Fibroblast of gingiva (primary cell): ENCODE measurements around the gene SCAI.
"Not testable (repeated sequence)": the region's sequence is repeated elsewhere in the genome, so short reads cannot be mapped to it uniquely, and the experiment has no call there.

Source experiments
- DNase-seq: peaks from one replicate; pipeline ENCODE4 v3.0.0-alpha.2; 2011; ENCODE audit warnings: low read depth

Gene SCAI

DNA sequence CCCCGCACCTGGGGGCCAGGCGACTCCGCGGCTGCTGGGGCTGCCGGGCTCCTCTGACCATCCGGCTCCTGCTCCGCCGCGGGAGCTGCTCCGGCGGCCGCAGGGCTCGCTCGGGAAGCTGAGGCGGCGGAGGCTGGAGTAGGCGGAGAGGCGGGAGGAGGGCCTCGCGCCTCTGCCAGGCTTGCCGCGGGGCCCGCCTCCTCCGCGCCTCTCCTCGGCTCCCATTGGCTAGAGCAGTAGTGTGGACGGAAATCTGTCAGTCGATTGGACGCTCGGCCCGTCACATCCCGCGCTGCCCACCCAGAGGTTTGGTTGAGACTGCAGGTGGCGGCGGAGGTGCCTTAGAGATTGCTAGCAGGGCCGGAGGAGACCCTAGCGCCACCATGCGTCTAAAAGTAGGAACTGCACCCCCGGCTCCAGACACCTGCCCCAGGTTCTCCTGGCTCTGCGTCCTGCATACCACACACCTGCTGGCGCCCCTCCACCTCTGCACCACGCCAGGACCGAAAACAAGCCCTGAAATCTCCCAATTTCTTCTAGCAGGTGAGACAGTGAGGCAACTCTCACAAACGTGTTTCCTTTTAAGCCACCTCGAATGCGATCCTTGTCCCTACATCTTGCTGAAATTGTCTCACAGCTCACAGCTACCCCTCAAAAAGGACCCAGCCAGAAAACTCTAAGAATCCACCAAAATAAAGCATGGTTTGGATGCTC lies at the start of gene SCAI:
TSS of gene SCAI (minus strand) at position 152 of the 714 bp plus-strand sequence. CDS start at position 61, 91 bp downstream.
- peak; percentile 99 for DNase-seq

DNA sequence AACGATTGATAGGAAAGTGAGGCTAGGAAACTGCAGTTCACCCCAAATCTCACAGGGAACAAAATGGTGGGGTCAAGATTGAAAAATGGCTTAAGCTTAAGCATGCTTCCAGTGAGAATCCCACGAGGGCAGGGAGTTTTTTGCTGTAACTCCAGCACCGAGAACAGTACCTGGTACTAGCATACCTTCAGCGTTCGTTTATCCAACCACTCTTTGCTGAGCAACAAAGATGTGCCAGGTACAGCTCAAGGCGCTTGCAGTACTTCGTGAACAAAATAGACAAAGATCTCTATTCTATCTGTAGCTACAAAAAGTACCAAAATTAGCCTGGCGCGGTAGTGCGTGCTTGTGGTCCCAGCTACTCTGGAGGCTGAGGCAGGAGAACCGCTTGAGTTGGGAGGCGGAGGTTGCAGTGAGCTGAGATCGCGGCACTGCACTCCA lies 47.1 kb upstream of the SCAI start:
- no peak for DNase-seq

DNA sequence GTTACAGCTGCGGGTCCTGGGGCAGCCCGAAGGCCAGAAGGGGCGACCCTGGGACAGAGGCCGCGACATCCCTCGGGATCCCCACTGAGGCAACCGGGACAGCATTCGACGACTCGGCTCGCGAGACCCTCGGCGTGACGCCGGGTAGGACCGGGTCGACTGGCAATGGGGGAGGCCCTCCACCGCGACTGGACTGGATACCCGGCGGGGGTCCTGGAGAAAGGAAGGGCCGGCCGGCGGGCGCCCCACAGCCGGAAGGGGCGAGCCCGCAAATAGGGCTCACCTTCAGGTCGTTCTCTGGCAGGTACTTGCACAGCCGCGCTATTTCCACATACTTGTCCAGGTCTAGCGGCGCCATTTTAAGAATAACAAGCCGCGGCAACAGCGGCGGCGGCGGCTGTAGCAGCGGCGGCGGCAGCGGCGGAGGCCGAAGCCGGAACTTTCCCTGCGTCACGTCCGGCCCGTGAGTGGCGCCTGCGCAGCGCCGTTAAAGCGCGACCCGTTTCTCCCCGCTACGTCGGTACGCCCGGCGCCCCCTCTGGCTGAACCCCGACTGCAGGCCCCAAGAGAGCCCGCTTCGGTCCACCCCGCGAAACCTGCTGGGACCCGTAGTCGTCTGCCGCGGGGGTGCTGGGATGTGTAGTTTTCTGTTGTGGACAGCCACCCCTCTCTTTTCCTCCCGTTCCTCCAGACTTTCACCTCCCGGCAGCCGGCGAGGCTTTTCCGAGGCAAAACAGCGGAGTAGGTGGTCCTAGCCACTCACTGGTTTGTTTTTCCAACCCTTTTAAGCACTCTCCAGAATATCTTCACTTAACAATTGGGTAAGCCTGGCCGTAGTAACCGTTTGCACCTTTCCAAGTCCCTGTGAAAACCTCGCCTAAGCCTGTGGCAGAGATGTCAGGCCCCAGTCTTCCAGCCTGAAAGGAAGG lies 46.3 kb upstream of the SCAI start, which contains the start of gene PPP6C:
TSS of gene PPP6C (minus strand) at position 443 of the 929 bp plus-strand sequence. CDS start at position 358, 85 bp downstream.
- DNase-seq = peak; percentile 97

DNA sequence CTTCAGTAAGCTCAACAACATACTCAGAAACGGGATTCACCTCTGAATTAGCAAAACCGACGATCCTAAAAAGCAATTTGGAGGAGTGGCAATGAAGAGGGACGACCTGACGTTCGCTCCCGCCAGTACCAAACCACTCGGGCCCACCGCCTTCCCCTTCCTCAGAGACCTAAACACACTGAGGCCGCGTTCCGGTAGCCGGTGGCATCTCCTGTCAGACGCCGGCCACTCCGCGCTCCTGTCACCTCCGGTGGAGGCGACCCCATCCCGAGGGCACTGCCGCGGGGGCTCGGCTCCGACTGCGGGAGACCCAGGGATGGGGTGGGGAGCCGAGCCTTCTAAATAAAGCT lies 45.7 kb upstream of the SCAI start:
- no peak for DNase-seq

DNA sequence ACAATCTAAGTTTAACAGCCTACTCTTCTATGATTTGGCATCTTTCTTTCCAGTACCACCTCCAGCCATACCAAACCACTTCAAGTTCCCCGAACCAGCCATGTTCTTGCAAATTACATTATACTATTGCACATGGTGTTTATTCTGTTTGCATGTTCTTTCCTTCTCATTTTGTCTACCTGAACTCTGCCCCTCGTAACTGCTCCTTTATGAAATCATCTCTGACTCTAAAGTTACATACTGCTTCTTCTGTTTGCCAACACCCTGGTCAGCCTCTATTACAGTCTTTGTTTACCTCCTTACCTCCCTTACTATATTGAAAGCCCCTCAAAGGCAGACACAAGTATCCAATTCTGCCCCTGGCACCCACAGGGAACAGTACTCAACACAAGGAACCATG lies 40.2 kb upstream of the SCAI start:
- no peak for DNase-seq

DNA sequence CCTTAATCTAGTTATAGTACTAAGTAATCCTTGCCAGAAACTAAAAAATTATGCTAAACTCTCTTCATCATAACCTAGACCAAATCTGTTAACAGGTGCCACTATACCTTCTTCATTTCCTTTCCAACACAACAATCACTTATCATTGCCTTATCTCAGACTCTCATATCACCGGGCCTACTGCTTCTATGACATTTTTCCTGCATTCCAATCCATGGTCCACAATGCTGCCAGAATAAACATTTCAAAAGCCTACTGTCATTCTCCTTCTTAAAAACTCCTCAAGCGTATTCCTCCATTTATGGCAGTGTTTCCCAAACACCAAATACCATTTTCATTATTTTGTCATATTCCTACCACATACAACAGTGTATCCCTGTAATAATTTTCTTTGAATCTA lies 39.7 kb upstream of the SCAI start:
- DNase-seq = no peak

DNA sequence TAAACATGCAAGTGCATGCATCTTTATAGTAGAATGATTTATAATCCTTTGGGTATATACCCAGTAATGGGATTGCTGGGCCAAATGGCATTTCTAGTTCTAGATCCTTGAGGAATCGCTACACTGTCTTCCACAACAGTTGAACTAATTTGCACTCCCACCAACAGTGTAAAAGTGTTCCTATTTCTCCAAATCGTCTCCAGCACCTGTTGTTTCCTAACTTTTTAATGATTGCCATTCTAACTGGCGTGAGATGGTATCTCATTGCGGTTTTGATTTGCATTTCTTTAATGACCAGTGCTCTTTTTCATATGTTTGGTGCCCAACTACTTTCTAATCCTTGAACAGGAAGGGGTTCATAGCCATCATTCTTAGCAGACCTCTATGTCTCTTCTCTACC lies 38.4 kb upstream of the SCAI start:
- not testable (repeated sequence) for DNase-seq

DNA sequence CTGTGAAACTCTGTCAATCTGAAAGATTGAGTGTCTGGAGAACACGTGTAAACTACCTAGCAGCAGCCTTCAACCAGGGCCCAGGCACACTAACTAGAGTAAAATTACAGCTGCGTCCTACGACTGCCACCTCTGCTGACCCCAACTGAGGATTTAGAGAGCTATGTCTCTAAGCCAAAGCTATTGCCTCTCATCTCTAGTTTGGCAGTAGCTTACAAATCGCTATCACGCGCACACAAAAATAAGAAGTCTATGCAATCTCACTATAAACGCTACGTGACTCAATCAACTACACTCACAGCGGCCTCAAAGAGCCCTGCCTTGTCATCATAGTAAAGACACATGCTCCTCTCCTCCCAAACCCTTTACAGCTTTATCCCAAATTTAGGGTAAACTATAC lies 37.5 kb upstream of the SCAI start:
- DNase-seq = no peak

DNA sequence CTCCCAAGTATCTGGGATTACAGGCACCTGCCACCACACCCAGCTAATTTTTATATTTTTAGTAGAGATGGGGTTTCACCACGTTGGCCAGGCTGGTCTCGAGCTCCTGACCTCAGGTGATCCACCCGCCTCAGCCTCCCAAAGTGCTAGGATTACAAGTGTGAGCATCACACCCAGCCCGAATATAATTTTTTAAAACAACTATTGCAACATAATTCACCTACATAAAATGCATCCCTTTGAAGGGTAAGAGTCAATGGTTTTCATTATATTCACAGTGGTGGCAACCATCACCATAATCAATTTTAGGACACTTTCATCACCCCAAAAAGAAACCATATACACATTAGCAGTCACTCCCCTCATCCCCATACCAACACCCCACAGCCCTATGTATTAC lies 36.4 kb upstream of the SCAI start:
- DNase-seq = not testable (repeated sequence)

DNA sequence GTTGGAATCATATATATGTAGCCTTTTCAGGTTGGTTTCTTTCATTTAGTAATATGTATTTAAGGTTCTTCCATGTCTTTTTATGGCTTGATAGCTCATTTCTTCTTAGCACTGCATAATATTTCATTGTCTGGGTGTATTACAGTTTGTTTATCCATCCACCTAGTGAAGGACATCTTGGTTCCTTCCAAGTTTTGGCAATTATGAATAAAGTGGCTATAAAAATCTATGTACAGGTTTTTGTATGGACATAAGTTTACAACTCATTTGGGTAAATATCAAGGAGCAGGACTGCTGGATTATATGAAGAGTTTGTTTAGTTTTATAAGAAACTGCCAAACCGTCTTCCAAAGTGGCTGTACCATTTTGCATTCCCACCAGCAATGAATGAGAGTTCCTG lies 34.6 kb upstream of the SCAI start:
- DNase-seq = no peak

DNA sequence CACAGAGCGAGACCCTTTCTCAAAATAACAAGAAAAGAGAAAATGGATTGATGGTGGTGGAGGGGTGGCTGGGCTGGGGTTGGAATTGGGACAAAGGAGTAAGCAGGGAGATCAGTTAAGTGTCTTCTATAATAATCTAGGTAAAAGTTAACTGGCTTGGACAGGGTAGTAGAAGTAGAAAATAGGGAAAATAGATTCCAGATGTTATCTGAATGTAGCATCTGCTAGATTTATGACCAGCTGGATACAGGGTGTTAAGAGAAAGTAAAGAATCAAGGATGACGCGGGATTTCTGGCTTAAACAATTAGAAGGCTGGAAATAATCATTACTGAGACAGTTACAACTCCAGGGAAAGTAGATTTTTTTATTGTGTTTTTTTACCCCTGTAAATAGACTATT lies 33.3 kb upstream of the SCAI start:
- peak; percentile 66 for DNase-seq

DNA sequence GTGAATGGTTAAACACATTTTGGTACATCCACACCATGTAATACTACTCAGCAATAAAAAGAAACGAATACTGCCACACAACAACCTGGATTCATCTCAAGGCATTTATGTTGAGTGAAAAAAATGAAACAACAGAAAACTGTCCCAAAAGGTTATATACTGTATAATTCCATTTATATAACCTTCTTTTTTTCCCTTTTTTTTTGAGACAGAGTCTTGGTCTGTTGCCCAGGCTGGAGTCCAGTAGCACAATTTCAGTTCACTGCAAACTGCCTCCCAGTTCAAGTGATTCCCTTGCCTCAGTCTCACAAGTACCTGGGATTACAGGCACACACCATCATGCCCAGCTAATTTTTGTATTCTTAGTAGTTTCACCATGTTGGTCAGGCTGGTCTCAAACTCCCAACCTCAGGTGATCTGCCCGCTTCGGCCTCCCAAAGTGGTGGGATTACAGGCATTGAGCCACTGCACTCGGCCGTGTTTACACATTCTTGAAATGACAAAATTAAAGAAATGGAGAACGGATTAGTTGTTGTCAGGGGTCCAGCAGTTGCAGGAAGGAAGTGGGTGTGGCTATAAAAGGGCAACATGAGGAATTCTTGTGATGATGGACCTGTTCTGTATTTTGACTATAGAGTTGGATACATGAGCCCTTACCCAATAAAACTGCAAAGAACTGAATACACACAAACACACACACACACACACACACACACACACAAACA lies 28.9 kb upstream of the SCAI start:
- DNase-seq = peak; percentile 58

DNA sequence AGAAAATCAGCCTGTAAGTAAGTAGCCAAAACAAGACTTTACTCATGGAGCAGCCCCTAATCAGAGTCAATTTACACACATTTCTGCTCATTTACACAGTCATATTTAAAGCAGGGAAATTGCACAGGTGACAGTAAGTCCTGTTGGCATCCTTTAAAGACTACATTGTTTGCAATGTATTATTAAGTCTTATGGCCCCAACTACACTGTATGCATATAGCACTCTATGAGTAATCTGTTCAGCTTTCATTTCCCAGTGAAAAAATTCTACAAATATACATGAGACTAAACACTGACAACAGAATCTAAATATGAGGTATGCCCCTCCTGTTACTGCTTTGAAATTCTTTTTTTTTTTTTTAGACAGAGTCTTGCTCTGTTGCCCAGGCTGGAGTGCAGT lies 26.6 kb upstream of the SCAI start:
- DNase-seq = no peak

DNA sequence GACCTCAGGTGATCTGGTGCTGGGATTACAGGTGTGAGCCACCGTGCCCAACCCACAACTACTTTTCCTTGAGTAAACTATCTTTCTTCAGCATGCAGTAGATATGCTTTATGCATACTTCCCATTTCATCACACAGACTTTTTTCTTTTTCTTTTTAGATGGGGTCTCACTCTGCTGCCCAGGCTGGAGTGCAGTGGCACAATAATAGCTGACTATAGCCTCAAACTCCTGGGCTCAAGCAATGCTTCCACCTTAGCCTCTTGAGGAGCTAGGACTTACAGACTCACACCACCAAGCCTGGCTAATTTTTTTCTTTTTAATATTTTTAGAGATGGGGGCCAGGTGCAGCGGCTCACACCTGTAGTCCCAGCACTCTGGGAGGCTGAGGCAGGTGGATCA lies 23.4 kb upstream of the SCAI start:
- no peak for DNase-seq

DNA sequence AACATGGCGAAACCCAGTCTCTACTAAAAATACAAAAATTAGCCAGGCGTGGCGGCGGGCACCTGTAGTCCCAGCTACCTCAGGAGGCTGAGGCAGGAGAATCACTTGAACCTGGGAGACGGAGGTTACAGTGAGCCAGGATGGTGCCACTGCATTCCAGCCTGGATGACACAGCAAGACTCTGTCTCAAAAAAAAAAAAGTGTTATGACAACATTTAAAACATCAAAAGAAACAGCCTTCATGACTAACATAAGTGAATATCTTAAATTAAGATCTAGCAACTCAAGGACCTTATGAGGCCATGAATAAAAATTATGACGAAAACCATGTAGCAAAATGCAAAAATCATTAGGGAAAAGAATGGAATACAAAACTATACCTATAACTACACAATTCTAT lies 19.6 kb upstream of the SCAI start:
- DNase-seq = not testable (repeated sequence)

DNA sequence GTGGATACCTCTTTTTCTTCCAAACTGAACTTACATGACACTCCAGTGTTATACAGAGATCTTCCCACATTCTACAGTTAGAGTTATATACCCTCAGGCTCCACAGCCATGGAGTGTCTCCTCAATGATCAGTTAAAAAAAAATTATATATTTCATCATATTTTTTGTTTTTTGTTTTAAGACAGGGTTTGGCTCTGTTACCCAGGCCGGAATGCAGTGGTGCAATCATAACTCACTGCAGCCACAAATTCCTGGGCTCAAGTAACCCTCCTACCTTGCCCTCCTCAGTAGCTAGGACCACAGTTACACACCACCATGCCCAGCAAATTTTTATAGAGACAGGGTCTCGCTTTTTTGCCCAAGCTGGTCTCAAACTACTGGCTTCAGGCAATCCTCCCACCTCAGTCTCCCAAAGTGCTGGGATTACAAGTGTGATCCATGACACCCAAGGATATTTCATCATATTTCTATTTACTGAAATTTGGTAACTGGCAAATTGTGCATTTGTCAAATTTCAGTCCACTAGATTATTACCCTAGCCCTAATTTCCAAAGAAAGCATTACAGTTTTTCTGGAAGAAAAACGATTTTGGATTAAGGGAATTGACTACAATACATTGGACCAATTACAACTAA lies 18.1 kb upstream of the SCAI start:
- DNase-seq = peak; percentile 81

DNA sequence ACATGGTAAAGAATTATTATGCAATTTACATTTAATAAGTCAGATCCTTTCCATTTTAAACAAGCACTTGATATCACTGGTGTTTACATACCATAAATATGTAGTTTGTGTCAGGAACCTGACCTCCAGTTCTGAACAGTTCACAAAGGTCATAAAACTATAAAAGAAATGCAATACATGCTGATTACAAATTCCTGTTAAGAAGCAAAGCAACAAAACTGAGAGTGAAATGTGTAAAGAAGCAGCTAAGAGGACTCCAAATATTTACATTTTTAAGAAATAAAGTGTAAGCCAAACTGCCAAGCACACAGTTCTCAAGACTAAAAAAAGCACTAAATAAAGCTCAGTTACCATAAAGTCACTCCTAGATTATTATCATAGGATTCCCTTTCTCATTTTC lies 17.4 kb upstream of the SCAI start:
- no peak for DNase-seq

DNA sequence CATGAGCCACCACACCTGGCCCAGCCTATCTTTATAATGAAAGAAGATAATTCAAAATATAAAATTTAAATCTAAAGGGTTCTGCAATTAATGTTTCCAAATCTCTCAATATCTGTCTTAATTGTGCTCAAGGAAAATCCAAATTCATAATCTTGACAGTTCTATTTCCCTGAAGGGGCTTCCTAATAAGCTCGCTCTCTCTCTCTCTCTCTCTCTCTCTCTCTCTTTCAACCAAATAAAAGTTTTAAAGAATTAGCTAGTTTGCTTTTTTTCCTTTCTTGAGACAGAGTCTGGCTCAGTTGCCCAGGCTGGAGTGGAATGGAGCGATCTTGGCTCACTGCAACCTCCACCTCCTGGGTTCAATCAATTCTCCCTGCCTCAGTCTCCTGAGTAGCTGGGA lies 13.2 kb upstream of the SCAI start:
- no peak for DNase-seq

DNA sequence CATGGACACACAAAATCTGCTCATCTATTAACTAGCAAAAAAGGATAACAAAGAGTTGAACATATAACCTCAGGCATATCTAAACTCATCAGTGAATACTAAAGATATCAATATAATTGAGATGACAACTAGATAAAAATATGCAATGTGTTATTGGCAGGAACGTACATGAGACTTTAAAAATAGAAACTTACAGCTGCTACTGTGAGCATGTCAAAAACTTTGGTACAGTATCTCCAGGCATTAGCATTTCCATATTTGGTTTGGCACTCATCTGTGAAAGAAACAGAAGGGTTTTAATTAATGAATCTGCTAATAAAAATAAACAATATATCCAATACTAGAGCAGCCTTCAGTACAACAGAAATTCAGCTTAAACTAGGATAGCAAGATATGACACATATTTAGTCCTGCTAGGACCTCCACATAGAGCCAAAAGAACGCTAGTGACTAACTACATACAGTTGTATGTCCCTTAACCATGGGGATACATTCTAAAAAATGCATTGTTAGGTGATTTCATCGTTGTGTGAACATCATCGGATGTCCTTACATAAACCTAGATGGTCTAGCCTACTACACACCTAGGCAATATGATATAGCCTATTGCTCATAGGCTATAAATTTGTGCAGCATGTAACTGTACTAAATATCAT lies 10.5 kb upstream of the SCAI start:
- DNase-seq = no peak

DNA sequence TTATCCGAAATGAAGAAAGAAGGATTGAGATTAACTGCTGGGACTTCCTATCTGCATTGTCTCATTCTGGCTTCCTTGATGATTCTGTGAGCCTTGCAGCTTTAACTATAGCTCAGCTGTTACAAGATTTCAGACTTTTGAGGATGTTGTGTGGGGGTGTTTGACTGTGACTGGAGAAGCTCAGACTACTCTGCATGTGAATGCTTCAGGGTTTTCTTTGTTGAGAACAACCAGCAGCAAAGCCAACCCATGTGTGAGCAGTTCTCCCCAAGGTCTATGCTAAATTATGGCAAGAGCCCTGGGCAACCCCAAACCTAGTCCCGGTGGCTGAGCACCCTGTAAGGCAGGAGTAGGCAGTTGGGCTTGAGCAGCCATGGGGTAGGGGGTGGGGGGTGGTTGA lies 8.4 kb upstream of the SCAI start:
- no peak for DNase-seq
